ENCODE results near the gene SLC26A2. TPM values are rescaled to one million over a fixed set of nuclear protein-coding genes. Genes with fewer than 3 reads are reported as not detected.
"Not testable (repeated sequence)": the region's sequence is repeated elsewhere in the genome, so short reads cannot be mapped to it uniquely, and the experiment has no call there.

SLC26A2 gene
- polyA plus RNA-seq, 1 donor, result 88.7 TPM

DNA sequence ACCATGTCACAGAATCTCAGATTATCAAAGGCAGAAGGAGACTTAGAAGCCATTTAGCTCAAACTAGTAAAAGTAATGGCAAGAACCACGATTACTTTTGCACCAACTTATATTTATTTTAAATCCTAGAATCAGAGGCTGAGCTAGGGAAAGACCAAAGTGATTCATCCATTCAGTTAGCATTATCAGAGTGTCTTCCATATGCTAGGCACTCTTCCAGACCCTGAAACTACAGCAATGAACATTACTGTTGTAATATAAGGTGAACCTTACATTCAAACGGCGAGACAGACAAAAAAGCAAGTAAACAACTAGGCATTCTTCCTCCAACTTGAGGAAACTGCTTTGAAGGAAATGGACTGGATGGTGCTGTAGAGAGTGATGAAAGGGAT, 23.9 kb upstream of the SLC26A2 start:
- no peak overlapping the region for H3K27ac ChIP-seq (ENCODE audit: low read length)
- no peak overlapping the region for H3K4me3 ChIP-seq (ENCODE audit: low read length)
- H3K36me3 ChIP-seq (ENCODE audit: control insufficient read depth, insufficient read depth, low read length), result no peaks in the 10 kb centered on the region
- H3K9me3 ChIP-seq (ENCODE audit: control insufficient read depth, low read depth, low read length), result peaks cover 2% of the 10 kb centered on the region
- peaks cover 41% of the 10 kb centered on the region for H3K4me1 ChIP-seq (ENCODE audit: control insufficient read depth, insufficient read depth, low read length)
- 100% methylated on average over 2 of the region's 3 CpGs for WGBS (ENCODE audit: insufficient coverage, low lambda C conversion rate)
- H3K27me3 ChIP-seq (ENCODE audit: control insufficient read depth, insufficient read depth, low read length), result no peaks in the 10 kb centered on the region
- DNase-seq, result no peak

GRCh38 chr5:149937610-149938009, 22.9 kb upstream of the SLC26A2 start:
- H3K9me3 ChIP-seq (ENCODE audit: control insufficient read depth, low read depth, low read length), result peaks cover 2% of the 10 kb centered on the region
- no CpG with 5 or more reads among the region's 1 CpG for WGBS (ENCODE audit: insufficient coverage, low lambda C conversion rate)
- no peak overlapping the region for H3K4me3 ChIP-seq (ENCODE audit: low read length)
- H3K27me3 ChIP-seq (ENCODE audit: control insufficient read depth, insufficient read depth, low read length), result no peaks in the 10 kb centered on the region
- DNase-seq, result peak in 1 of 2 donors; percentile 24
- no peaks in the 10 kb centered on the region for H3K36me3 ChIP-seq (ENCODE audit: control insufficient read depth, insufficient read depth, low read length)
- H3K27ac ChIP-seq (ENCODE audit: low read length), result no peak overlapping the region
- peaks cover 49% of the 10 kb centered on the region for H3K4me1 ChIP-seq (ENCODE audit: control insufficient read depth, insufficient read depth, low read length)

GRCh38 chr5:149938279-149938678, 22.3 kb upstream of the SLC26A2 start:
- H3K27ac ChIP-seq (ENCODE audit: low read length), result peak overlapping the region; percentile 95
- H3K4me3 ChIP-seq (ENCODE audit: low read length), result no peak overlapping the region
- peak in 1 of 2 donors; percentile 29 for DNase-seq
- H3K4me1 ChIP-seq (ENCODE audit: control insufficient read depth, insufficient read depth, low read length), result peaks cover 50% of the 10 kb centered on the region
- no CpG with 5 or more reads among the region's 2 CpGs for WGBS (ENCODE audit: insufficient coverage, low lambda C conversion rate)
- H3K9me3 ChIP-seq (ENCODE audit: control insufficient read depth, low read depth, low read length), result no peaks in the 10 kb centered on the region
- no peaks in the 10 kb centered on the region for H3K36me3 ChIP-seq (ENCODE audit: control insufficient read depth, insufficient read depth, low read length)
- no peaks in the 10 kb centered on the region for H3K27me3 ChIP-seq (ENCODE audit: control insufficient read depth, insufficient read depth, low read length)

- H3K4me1 ChIP-seq (ENCODE audit: control insufficient read depth, insufficient read depth, low read length), result peaks cover 56% of the 10 kb centered on the region
- WGBS (ENCODE audit: insufficient coverage, low lambda C conversion rate), result no CpG with 5 or more reads among the region's 6 CpGs
- peak; percentile 67 to 80 for DNase-seq
- no peak overlapping the region for H3K4me3 ChIP-seq (ENCODE audit: low read length)
- H3K27ac ChIP-seq (ENCODE audit: low read length), result peak overlapping the region; percentile 95
- H3K27me3 ChIP-seq (ENCODE audit: control insufficient read depth, insufficient read depth, low read length), result no peaks in the 10 kb centered on the region
- H3K9me3 ChIP-seq (ENCODE audit: control insufficient read depth, low read depth, low read length), result no peaks in the 10 kb centered on the region
- H3K36me3 ChIP-seq (ENCODE audit: control insufficient read depth, insufficient read depth, low read length), result no peaks in the 10 kb centered on the region
These were observed 21.7 kb upstream of the SLC26A2 start for GRCh38 chr5:149938791-149939358.

GRCh38 chr5:149939546-149939945, 21.0 kb upstream of the SLC26A2 start:
- 95% methylated on average over 3 of the region's 6 CpGs for WGBS (ENCODE audit: insufficient coverage, low lambda C conversion rate)
- DNase-seq, result no peak
- peak overlapping the region; percentile 95 for H3K27ac ChIP-seq (ENCODE audit: low read length)

DNA sequence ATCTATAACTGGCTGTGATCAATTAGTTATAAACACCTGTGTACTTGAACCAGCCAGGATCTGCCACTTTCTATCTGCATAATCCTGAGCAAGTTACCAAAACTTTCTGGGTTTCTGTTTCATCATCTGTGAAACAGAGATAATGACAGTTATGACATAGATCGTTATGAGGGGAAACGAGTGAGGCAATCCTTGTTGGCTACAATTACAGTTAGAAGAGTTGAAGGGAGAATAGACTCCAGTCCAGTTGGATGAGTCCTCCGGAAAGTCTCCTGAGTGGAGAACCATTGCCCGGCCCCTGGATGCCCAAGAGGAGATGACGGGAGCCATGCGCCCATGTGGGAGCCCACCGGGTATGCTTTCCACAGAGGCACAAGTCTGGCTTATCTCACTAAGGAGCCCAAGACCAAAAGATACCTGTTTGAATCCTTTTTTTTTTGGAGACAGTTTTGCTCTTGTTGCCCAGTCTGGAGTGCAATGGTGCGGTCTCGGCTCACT, 20.4 kb upstream of the SLC26A2 start:
- Histone ChIP-seq H3K4me1 (ENCODE audit: control insufficient read depth, insufficient read depth, low read length) (peaks cover 69% of the 10 kb centered on the region), H3K27ac (ENCODE audit: low read length) (peak overlapping the region; percentile 95), H3K36me3 (ENCODE audit: control insufficient read depth, insufficient read depth, low read length) (no peaks in the 10 kb centered on the region), H3K4me3 (ENCODE audit: low read length) (no peak overlapping the region), H3K9me3 (ENCODE audit: control insufficient read depth, low read depth, low read length) (no peaks in the 10 kb centered on the region), H3K27me3 (ENCODE audit: control insufficient read depth, insufficient read depth, low read length) (no peaks in the 10 kb centered on the region)
- no CpG with 5 or more reads among the region's 9 CpGs for WGBS (ENCODE audit: insufficient coverage, low lambda C conversion rate)
- peak; percentile 78 to 87 for DNase-seq

More at GRCh38 chr5:149939546-149939945, 21.0 kb upstream of the SLC26A2 start:
- Histone ChIP-seq H3K9me3 (ENCODE audit: control insufficient read depth, low read depth, low read length) (no peaks in the 10 kb centered on the region), H3K4me3 (ENCODE audit: low read length) (no peak overlapping the region), H3K36me3 (ENCODE audit: control insufficient read depth, insufficient read depth, low read length) (no peaks in the 10 kb centered on the region), H3K4me1 (ENCODE audit: control insufficient read depth, insufficient read depth, low read length) (peaks cover 63% of the 10 kb centered on the region), H3K27me3 (ENCODE audit: control insufficient read depth, insufficient read depth, low read length) (no peaks in the 10 kb centered on the region)

GRCh38 chr5:149940941-149941644, 19.5 kb upstream of the SLC26A2 start:
- H3K4me3 ChIP-seq (ENCODE audit: low read length), result no peak overlapping the region
- DNase-seq, result peak in 1 of 2 donors; percentile 32
- no peaks in the 10 kb centered on the region for H3K27me3 ChIP-seq (ENCODE audit: control insufficient read depth, insufficient read depth, low read length)
- WGBS (ENCODE audit: insufficient coverage, low lambda C conversion rate), result no CpG with 5 or more reads among the region's 5 CpGs
- no peaks in the 10 kb centered on the region for H3K36me3 ChIP-seq (ENCODE audit: control insufficient read depth, insufficient read depth, low read length)
- H3K4me1 ChIP-seq (ENCODE audit: control insufficient read depth, insufficient read depth, low read length), result peaks cover 77% of the 10 kb centered on the region
- H3K27ac ChIP-seq (ENCODE audit: low read length), result peak overlapping the region; percentile 95
- H3K9me3 ChIP-seq (ENCODE audit: control insufficient read depth, low read depth, low read length), result no peaks in the 10 kb centered on the region

GRCh38 chr5:149941795-149942194, 18.8 kb upstream of the SLC26A2 start:
- Histone ChIP-seq H3K9me3 (ENCODE audit: control insufficient read depth, low read depth, low read length) (no peaks in the 10 kb centered on the region), H3K4me1 (ENCODE audit: control insufficient read depth, insufficient read depth, low read length) (peaks cover 83% of the 10 kb centered on the region), H3K4me3 (ENCODE audit: low read length) (no peak overlapping the region), H3K27me3 (ENCODE audit: control insufficient read depth, insufficient read depth, low read length) (no peaks in the 10 kb centered on the region), H3K27ac (ENCODE audit: low read length) (peak overlapping the region; percentile 95), H3K36me3 (ENCODE audit: control insufficient read depth, insufficient read depth, low read length) (no peaks in the 10 kb centered on the region)
- DNase-seq, result peak in 1 of 2 donors; percentile 15
- 100% methylated on average over 2 of the region's 4 CpGs for WGBS (ENCODE audit: insufficient coverage, low lambda C conversion rate)

GRCh38 chr5:149942199-149942598, 18.4 kb upstream of the SLC26A2 start:
- no peaks in the 10 kb centered on the region for H3K9me3 ChIP-seq (ENCODE audit: control insufficient read depth, low read depth, low read length)
- H3K27me3 ChIP-seq (ENCODE audit: control insufficient read depth, insufficient read depth, low read length), result no peaks in the 10 kb centered on the region
- no peak overlapping the region for H3K4me3 ChIP-seq (ENCODE audit: low read length)
- H3K4me1 ChIP-seq (ENCODE audit: control insufficient read depth, insufficient read depth, low read length), result peaks cover 87% of the 10 kb centered on the region
- WGBS (ENCODE audit: insufficient coverage, low lambda C conversion rate), result no CpG with 5 or more reads among the region's 2 CpGs
- peak overlapping the region; percentile 95 for H3K27ac ChIP-seq (ENCODE audit: low read length)
- no peak for DNase-seq
- H3K36me3 ChIP-seq (ENCODE audit: control insufficient read depth, insufficient read depth, low read length), result no peaks in the 10 kb centered on the region

DNA sequence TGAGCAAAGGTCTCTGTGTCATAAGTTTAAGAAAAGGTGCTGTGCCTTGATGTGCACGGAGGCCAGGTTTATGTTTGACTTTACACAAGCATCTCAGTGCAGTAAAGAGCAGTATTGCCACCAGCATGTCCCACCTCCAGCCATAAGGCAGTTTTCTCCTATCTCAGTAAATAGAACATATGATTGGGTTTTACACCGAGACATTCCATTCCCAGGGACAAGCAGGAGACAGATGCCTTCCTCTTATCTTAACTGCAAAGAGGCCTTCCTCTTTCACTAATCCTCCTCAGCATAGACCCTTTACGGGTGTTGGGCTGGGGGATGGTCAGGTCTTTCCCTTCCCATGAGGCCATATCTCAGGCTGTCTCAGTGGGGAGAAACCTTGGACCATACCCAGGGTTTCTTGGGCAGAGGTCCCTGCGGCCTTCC, 17.8 kb upstream of the SLC26A2 start:
- not testable (repeated sequence) for H3K36me3 ChIP-seq (ENCODE audit: control insufficient read depth, insufficient read depth, low read length); H3K4me3 ChIP-seq (ENCODE audit: low read length); H3K9me3 ChIP-seq (ENCODE audit: control insufficient read depth, low read depth, low read length); H3K27me3 ChIP-seq (ENCODE audit: control insufficient read depth, insufficient read depth, low read length)
- Histone ChIP-seq H3K27ac (ENCODE audit: low read length) (peak overlapping the region; percentile 95), H3K4me1 (ENCODE audit: control insufficient read depth, insufficient read depth, low read length) (peaks cover 85% of the 10 kb centered on the region)
- WGBS (ENCODE audit: insufficient coverage, low lambda C conversion rate), result no CpG with 5 or more reads among the region's 4 CpGs
- peak; percentile 80 to 91 for DNase-seq

Data from large intestine (tissue), 3 donors.